ENCODE measurements around the gene KRAS.

Gene KRAS

GRCh38 chr12:25194722-25195055 is 56.0 kb downstream of the KRAS start:
- DNase-seq: no peak

DNA sequence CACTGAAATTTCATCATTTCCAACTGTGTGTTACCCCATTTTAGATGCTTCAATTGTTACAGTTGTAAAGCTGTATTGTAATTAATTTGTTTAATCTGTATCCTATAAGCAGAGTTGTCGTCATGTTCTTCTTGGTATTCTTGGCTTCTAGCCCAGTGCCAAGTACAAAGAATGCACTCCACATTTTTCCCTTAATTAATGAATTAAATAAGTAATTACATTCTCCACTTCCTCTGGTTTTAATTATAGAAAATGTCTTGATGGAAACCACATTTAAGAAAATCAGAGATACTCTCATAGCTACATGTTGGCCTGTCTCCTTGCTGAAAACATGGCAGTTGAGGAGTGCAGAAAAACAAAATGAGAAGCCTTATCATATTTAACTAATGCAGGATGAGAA is 56.5 kb downstream of the KRAS start:
- no peak for DNase-seq

- DNase-seq: no peak
These were observed 59.9 kb downstream of the KRAS start for GRCh38 chr12:25190793-25191192.

- DNase-seq: no peak
These were observed 61.1 kb downstream of the KRAS start for GRCh38 chr12:25189656-25190055.

- DNase-seq: no peak
These were observed 62.9 kb downstream of the KRAS start for GRCh38 chr12:25187781-25188180.

GRCh38 chr12:25186788-25187402 is 63.8 kb downstream of the KRAS start:
- no peak for DNase-seq

DNA sequence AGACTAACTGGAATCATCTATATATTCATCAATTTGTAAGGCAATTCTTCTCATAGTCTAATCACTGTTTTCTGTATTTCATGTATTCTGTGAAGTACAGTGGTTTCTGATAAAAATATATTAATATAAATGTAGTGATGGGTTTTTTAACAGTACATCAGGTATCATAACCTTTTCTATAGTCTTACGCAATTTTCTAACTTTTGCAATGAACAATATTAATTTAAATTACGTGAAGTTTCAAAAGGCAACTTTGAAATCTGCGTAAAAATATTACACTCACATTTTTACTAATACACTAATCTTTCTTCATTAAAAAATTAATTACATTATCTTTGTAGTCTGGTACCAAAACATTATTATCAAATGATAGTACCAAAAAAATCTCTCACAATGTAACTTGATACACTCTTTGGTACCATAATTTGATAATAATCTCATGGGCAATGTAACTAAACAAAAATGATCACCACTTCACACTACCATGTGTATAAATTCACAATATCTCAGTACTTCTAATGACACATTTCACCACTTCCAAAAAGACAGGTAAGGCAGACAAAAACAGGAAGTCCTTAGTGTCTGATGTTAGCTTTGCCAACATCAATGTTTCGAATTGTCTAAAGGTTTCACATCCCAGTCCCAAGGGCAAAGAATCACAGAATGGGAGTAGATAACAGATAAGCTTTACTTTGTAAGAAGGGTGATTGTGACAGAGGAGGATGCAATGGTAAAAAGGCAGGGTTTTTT is 64.5 kb downstream of the KRAS start:
- no peak for DNase-seq

GRCh38 chr12:25184132-25184531 is 66.6 kb downstream of the KRAS start:
- no peak for DNase-seq

DNA sequence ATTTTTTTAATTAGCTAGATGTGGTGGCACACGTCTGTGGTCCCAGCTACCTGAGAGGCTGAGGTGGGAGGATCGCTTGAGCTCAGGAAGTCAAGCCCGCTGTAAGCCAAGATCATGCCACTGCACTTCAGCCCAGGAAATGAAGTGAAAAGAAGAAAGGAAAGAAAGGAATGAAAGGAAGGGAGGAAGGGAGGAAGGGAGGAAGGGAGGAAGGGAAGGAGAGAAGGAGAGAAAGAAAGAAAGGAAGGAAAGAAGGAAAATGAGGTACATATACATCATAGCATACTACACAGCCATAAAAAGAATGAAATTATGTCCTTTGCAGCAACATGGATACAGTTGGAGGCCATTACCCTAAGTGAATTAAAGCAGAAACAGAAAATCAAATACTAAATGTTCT is 68.0 kb downstream of the KRAS start:
- DNase-seq: no peak

GRCh38 chr12:25162866-25163265 is 87.9 kb downstream of the KRAS start:
- no peak for DNase-seq

DNA sequence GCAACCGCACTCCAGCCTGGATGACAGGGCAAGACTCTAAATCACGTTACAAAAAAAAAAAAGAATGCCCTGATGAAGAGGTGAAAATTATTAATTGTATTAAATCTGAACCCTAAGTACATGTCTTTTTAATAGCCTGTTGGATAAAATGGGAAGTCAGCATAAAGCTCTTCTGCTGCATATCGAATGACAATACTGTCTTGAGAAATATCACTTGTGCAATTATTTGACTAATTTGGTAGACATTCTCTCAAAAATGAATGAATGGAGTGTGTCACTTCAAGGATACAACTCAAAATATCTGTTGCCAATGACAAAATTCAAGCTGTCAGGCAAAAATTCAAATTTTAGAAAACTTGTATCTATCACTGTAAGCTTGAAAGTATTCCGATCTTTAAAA is 94.7 kb downstream of the KRAS start:
- DNase-seq: peak; percentile 32 to 64

DNA sequence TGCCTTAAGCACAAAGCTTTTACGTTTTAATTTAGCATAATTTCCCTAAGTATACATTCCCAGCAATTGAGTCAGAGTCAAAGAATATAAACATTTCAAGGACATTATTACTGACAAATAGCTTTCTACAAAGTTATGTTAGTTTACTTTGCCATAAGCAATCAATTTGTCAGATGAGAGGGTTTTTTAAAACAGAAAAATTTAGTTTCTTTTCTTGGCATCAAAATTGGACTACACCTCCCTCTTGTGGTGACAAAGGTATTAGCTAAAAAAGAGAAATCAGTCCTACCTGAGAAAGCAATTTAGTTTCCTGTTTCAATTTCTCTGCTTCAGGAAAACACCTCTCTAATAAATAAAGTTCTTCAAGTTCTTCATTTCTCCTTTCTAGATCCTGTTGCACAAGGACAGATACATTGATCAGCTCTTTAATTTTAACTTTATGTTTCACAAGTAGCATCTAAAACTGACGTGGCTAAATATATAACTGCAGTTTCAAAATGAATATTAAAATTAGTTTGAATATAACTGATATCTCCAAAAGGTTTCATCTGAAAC is 95.6 kb downstream of the KRAS start:
- DNase-seq: peak; percentile 7 to 38

Data from inflammatory macrophage treated with lipopolysaccharide for 1 hour (primary cell).